Measurements from ENCODE around the gene FAHD2A.
"Not testable (repeated sequence)": the region's sequence is repeated elsewhere in the genome, so short reads cannot be mapped to it uniquely, and the experiment has no call there.

Gene FAHD2A

GRCh38 chr2:95402370-95403203 is at the start of gene FAHD2A:
TSS of gene FAHD2A (plus strand) at chr2:95402708. CDS start at chr2:95405559, 2,851 bp downstream.
- Mint-ChIP-seq H3K9me3 (no peaks in the 10 kb centered on the region), H3K36me3 (ENCODE audit: low read depth) (peaks cover 9% of the 10 kb centered on the region), H3K4me1 (ENCODE audit: low read depth) (peaks cover 22% of the 10 kb centered on the region), H3K4me3 (peak within 1 kb of the TSS; percentile 98), H3K27me3 (no peaks in the 10 kb centered on the region), H3K27ac (peak within 1 kb of the TSS; percentile 89)

- H3K4me1 Mint-ChIP-seq (ENCODE audit: low read depth): no peaks in the 10 kb centered on the region
- H3K36me3 Mint-ChIP-seq (ENCODE audit: low read depth): no peaks in the 10 kb centered on the region
- H3K27me3 Mint-ChIP-seq: peaks cover 4% of the 10 kb centered on the region
- no peak overlapping the region for H3K4me3 Mint-ChIP-seq
- no peaks in the 10 kb centered on the region for H3K9me3 Mint-ChIP-seq
- H3K27ac Mint-ChIP-seq: no peak overlapping the region
Measured at GRCh38 chr2:95353055-95353575, 49.4 kb upstream of the FAHD2A start.

- no peaks in the 10 kb centered on the region for H3K27me3 Mint-ChIP-seq
Measured at GRCh38 chr2:95353613-95354468, 48.7 kb upstream of the FAHD2A start.

GRCh38 chr2:95354469-95354901 is 48.0 kb upstream of the FAHD2A start:
- Mint-ChIP-seq H3K27me3 (no peaks in the 10 kb centered on the region), H3K4me3 (no peak overlapping the region), H3K27ac (no peak overlapping the region), H3K36me3 (ENCODE audit: low read depth) (no peaks in the 10 kb centered on the region), H3K9me3 (no peaks in the 10 kb centered on the region), H3K4me1 (ENCODE audit: low read depth) (no peaks in the 10 kb centered on the region)

More at GRCh38 chr2:95353613-95354468, 48.7 kb upstream of the FAHD2A start:
- Mint-ChIP-seq H3K9me3 (no peaks in the 10 kb centered on the region), H3K4me1 (ENCODE audit: low read depth) (no peaks in the 10 kb centered on the region), H3K4me3 (no peak overlapping the region), H3K27ac (no peak overlapping the region), H3K36me3 (ENCODE audit: low read depth) (no peaks in the 10 kb centered on the region)

- Mint-ChIP-seq H3K36me3 (ENCODE audit: low read depth) (no peaks in the 10 kb centered on the region), H3K27me3 (no peaks in the 10 kb centered on the region), H3K4me3 (no peak overlapping the region), H3K9me3 (no peaks in the 10 kb centered on the region), H3K27ac (no peak overlapping the region), H3K4me1 (ENCODE audit: low read depth) (no peaks in the 10 kb centered on the region)
Measured at GRCh38 chr2:95354925-95355324, 47.6 kb upstream of the FAHD2A start.

GRCh38 chr2:95355486-95355885 is 47.0 kb upstream of the FAHD2A start:
- H3K36me3 Mint-ChIP-seq (ENCODE audit: low read depth); H3K27ac Mint-ChIP-seq: not testable (repeated sequence)

GRCh38 chr2:95356821-95357700 is 45.4 kb upstream of the FAHD2A start:
- peaks cover 8% of the 10 kb centered on the region for H3K27me3 Mint-ChIP-seq
- no peaks in the 10 kb centered on the region for H3K4me1 Mint-ChIP-seq (ENCODE audit: low read depth)

More at GRCh38 chr2:95355486-95355885, 47.0 kb upstream of the FAHD2A start:
- H3K4me1 Mint-ChIP-seq (ENCODE audit: low read depth); H3K9me3 Mint-ChIP-seq; H3K4me3 Mint-ChIP-seq; H3K27me3 Mint-ChIP-seq: not testable (repeated sequence)

GRCh38 chr2:95357717-95358280 is 44.7 kb upstream of the FAHD2A start:
- Mint-ChIP-seq H3K9me3 (no peaks in the 10 kb centered on the region), H3K27ac (no peak overlapping the region), H3K4me3 (no peak overlapping the region), H3K4me1 (ENCODE audit: low read depth) (no peaks in the 10 kb centered on the region), H3K36me3 (ENCODE audit: low read depth) (no peaks in the 10 kb centered on the region), H3K27me3 (peaks cover 8% of the 10 kb centered on the region)

More at GRCh38 chr2:95356821-95357700, 45.4 kb upstream of the FAHD2A start:
- no peaks in the 10 kb centered on the region for H3K9me3 Mint-ChIP-seq
- H3K4me3 Mint-ChIP-seq: no peak overlapping the region
- no peaks in the 10 kb centered on the region for H3K36me3 Mint-ChIP-seq (ENCODE audit: low read depth)
- H3K27ac Mint-ChIP-seq: no peak overlapping the region

GRCh38 chr2:95359031-95359430 is 43.5 kb upstream of the FAHD2A start:
- Mint-ChIP-seq H3K27me3 (peaks cover 8% of the 10 kb centered on the region), H3K27ac (no peak overlapping the region), H3K9me3 (no peaks in the 10 kb centered on the region), H3K4me3 (no peak overlapping the region), H3K4me1 (ENCODE audit: low read depth) (no peaks in the 10 kb centered on the region), H3K36me3 (ENCODE audit: low read depth) (no peaks in the 10 kb centered on the region)

- Mint-ChIP-seq H3K4me1 (ENCODE audit: low read depth) (no peaks in the 10 kb centered on the region), H3K36me3 (ENCODE audit: low read depth) (no peaks in the 10 kb centered on the region), H3K4me3 (no peak overlapping the region), H3K9me3 (no peaks in the 10 kb centered on the region), H3K27me3 (peaks cover 12% of the 10 kb centered on the region), H3K27ac (no peak overlapping the region)
Measured at GRCh38 chr2:95359501-95359930, 43.0 kb upstream of the FAHD2A start.

- no peaks in the 10 kb centered on the region for H3K4me1 Mint-ChIP-seq (ENCODE audit: low read depth)
- peaks cover 22% of the 10 kb centered on the region for H3K27me3 Mint-ChIP-seq
- H3K36me3 Mint-ChIP-seq (ENCODE audit: low read depth): no peaks in the 10 kb centered on the region
- no peak overlapping the region for H3K27ac Mint-ChIP-seq
- no peaks in the 10 kb centered on the region for H3K9me3 Mint-ChIP-seq
- H3K4me3 Mint-ChIP-seq: no peak overlapping the region
Measured at GRCh38 chr2:95361216-95361980, 41.1 kb upstream of the FAHD2A start.

GRCh38 chr2:95362486-95362885 is 40.0 kb upstream of the FAHD2A start:
- Mint-ChIP-seq H3K27me3 (peaks cover 22% of the 10 kb centered on the region), H3K4me1 (ENCODE audit: low read depth) (no peaks in the 10 kb centered on the region), H3K4me3 (no peak overlapping the region), H3K9me3 (no peaks in the 10 kb centered on the region), H3K36me3 (ENCODE audit: low read depth) (no peaks in the 10 kb centered on the region), H3K27ac (no peak overlapping the region)

GRCh38 chr2:95366514-95366913 is 36.0 kb upstream of the FAHD2A start:
- H3K27me3 Mint-ChIP-seq: peaks cover 26% of the 10 kb centered on the region
- H3K9me3 Mint-ChIP-seq: no peaks in the 10 kb centered on the region
- no peak overlapping the region for H3K27ac Mint-ChIP-seq
- no peaks in the 10 kb centered on the region for H3K36me3 Mint-ChIP-seq (ENCODE audit: low read depth)
- no peaks in the 10 kb centered on the region for H3K4me1 Mint-ChIP-seq (ENCODE audit: low read depth)
- no peak overlapping the region for H3K4me3 Mint-ChIP-seq
